ENCODE results near the gene NAB2. TPM values are rescaled to one million over a fixed set of nuclear protein-coding genes. Genes with fewer than 3 reads are reported as not detected.
A peak's percentile ranks its signal among the peaks of the same experiment; 100 is the strongest.

NAB2 gene
- total and polyA plus RNA-seq, 9 of the 15 experiments (the other 6 are each of a cell fraction or from before 2014, with no cell fraction given): 0.45 to 40.9 (median 20.4) TPM

- TF ChIP-seq E4F1 (CRISPR knock-in tag; IDR thresholded peaks at IDR 0.05; ENCODE audit: borderline replicate concordance): no peak
- no peak for TF ChIP-seq BCL6 (CRISPR knock-in tag; IDR thresholded peaks at IDR 0.05)
- TF ChIP-seq SMC3 (conservative IDR thresholded peaks at IDR 0.05; ENCODE audit: insufficient read depth, low read depth, low read length): no peak
- no peak; a peak in 1 of 4 replicates for TF ChIP-seq RAD21 (CRISPR knock-in tag; conservative IDR thresholded peaks at IDR 0.05 in 1 of 2, IDR thresholded peaks at IDR 0.05 in 1 of 2)
- no peak for TF ChIP-seq PYGO2 (tag; IDR thresholded peaks at IDR 0.05)
- peak; percentile 69 for TF ChIP-seq PHF20 (IDR thresholded peaks at IDR 0.05; ENCODE audit: partially characterized antibody)
- no peak for TF ChIP-seq U2AF2 (optimal IDR thresholded peaks at IDR 0.05; ENCODE audit: low read depth, low read length)
- TF ChIP-seq TFAP4 (CRISPR knock-in tag; IDR thresholded peaks at IDR 0.05; ENCODE audit: borderline replicate concordance): peak; percentile 55
- TF ChIP-seq ARID3B (CRISPR knock-in tag; IDR thresholded peaks at IDR 0.05; ENCODE audit: borderline replicate concordance): no peak
- no peak for TF ChIP-seq ZMIZ1 (IDR thresholded peaks at IDR 0.05; ENCODE audit: low read depth in 2 of 2, low read length in 2 of 2)
- TF ChIP-seq FOXA3 (CRISPR knock-in tag; conservative IDR thresholded peaks at IDR 0.05 in 1 of 2, IDR thresholded peaks at IDR 0.05 in 1 of 2): no peak; a peak in 1 of 4 replicates
- TF ChIP-seq ZNF280B (CRISPR knock-in tag; IDR thresholded peaks at IDR 0.05): no peak
- TF ChIP-seq SMARCA4 (IDR thresholded peaks at IDR 0.05): peak; percentile 77; the same call in 1 of the 2 replicates
- no peak for TF ChIP-seq ZNF695 (CRISPR knock-in tag; IDR thresholded peaks at IDR 0.05)
- TF ChIP-seq SUPT5H (IDR thresholded peaks at IDR 0.05): peak; percentile 88
- peak; percentile 79 for TF ChIP-seq ELF2 (CRISPR knock-in tag; IDR thresholded peaks at IDR 0.05)
- no peak for TF ChIP-seq ZNF57 (CRISPR knock-in tag; IDR thresholded peaks at IDR 0.05)
- no peak for TF ChIP-seq ZNF24 (IDR thresholded peaks at IDR 0.05)
These were observed 22.3 kb downstream of the NAB2 start, which contains the start of gene STAT6 (continued) for GRCh38 chr12:57111031-57111734.

All from K562 (cell line).